Measurements from ENCODE around the gene DPRX. TPM values are rescaled to one million over a fixed set of nuclear protein-coding genes. Genes with fewer than 3 reads are reported as not detected.

Gene DPRX
- polyA plus RNA-seq, 1 donor from 2014 or later = not detected

- no peak for TF ChIP-seq CTCF (IDR thresholded peaks at IDR 0.05; ENCODE audit: poor library complexity, severe bottlenecking)
- TF ChIP-seq MXI1 (conservative IDR thresholded peaks at IDR 0.05; ENCODE audit: poor library complexity, severe bottlenecking) = no peak
- no peak for TF ChIP-seq SMC3 (conservative IDR thresholded peaks at IDR 0.05; ENCODE audit: poor library complexity)
- TF ChIP-seq EP300 (conservative IDR thresholded peaks at IDR 0.05; ENCODE audit: poor library complexity, severe bottlenecking) = no peak
- TF ChIP-seq RAD21 (conservative IDR thresholded peaks at IDR 0.05) = no peak
- TF ChIP-seq TAF1 (IDR thresholded peaks at IDR 0.05; ENCODE audit: low read depth) = no peak
- TF ChIP-seq REST (IDR thresholded peaks at IDR 0.05; ENCODE audit: borderline replicate concordance) = no peak
- TF ChIP-seq POLR2AphosphoS5 (IDR thresholded peaks at IDR 0.05) = no peak
- TF ChIP-seq EZH2 (IDR thresholded peaks at IDR 0.05; ENCODE audit: borderline replicate concordance, insufficient read depth, low read length, poor library complexity, severe bottlenecking) = no peak
- Histone ChIP-seq H3K4me2 (ENCODE audit: low read length) (no peak overlapping the region), H3K36me3 (ENCODE audit: insufficient read depth, low read length) (no peaks in the 10 kb centered on the region), H3K27ac (ENCODE audit: low read length) (no peak overlapping the region), H2AFZ (ENCODE audit: low read depth, low read length) (no peak overlapping the region), H3F3A (ENCODE audit: insufficient read depth, low read length, poor library complexity, severe bottlenecking) (no peaks in the 10 kb centered on the region), H3K4me3 (ENCODE audit: low read length) (no peak overlapping the region), H3K9me2 (ENCODE audit: insufficient read depth, low read length) (no peaks in the 10 kb centered on the region), H3K9ac (ENCODE audit: low read length) (no peak overlapping the region), H3K27me3 (ENCODE audit: insufficient read depth, low read depth, low read length) (no peaks in the 10 kb centered on the region), H4K20me1 (ENCODE audit: insufficient read depth) (no peaks in the 10 kb centered on the region), H3K9me3 (ENCODE audit: low read length) (no peaks in the 10 kb centered on the region), H3K79me2 (replicated peaks; ENCODE audit: insufficient read depth, low read length) (no peaks in the 10 kb centered on the region)
Measured at GRCh38 chr19:53660584-53660983, 28.8 kb downstream of the DPRX start.

GRCh38 chr19:53662209-53662608 lies 30.4 kb downstream of the DPRX start:
- H3K9me3 ChIP-seq (ENCODE audit: low read length) = no peaks in the 10 kb centered on the region
- no peaks in the 10 kb centered on the region for H3K79me2 ChIP-seq (replicated peaks; ENCODE audit: insufficient read depth, low read length)
- no peaks in the 10 kb centered on the region for H3K36me3 ChIP-seq (ENCODE audit: insufficient read depth, low read length)
- H3K27ac ChIP-seq (ENCODE audit: low read length) = no peak overlapping the region
- H3K9ac ChIP-seq (ENCODE audit: low read length) = no peak overlapping the region
- TF ChIP-seq EP300 (conservative IDR thresholded peaks at IDR 0.05; ENCODE audit: poor library complexity, severe bottlenecking) = no peak
- no peak for TF ChIP-seq CTCF (IDR thresholded peaks at IDR 0.05; ENCODE audit: poor library complexity, severe bottlenecking)
- no peak for TF ChIP-seq TAF1 (IDR thresholded peaks at IDR 0.05; ENCODE audit: low read depth)
- TF ChIP-seq SMC3 (conservative IDR thresholded peaks at IDR 0.05; ENCODE audit: poor library complexity) = no peak
- TF ChIP-seq MXI1 (conservative IDR thresholded peaks at IDR 0.05; ENCODE audit: poor library complexity, severe bottlenecking) = no peak
- no peak for TF ChIP-seq REST (IDR thresholded peaks at IDR 0.05; ENCODE audit: borderline replicate concordance)
- no peak for TF ChIP-seq EZH2 (IDR thresholded peaks at IDR 0.05; ENCODE audit: borderline replicate concordance, insufficient read depth, low read length, poor library complexity, severe bottlenecking)
- no peak for TF ChIP-seq RAD21 (conservative IDR thresholded peaks at IDR 0.05)
- no peak for TF ChIP-seq POLR2AphosphoS5 (IDR thresholded peaks at IDR 0.05)
- H4K20me1 ChIP-seq (ENCODE audit: insufficient read depth) = no peaks in the 10 kb centered on the region
- no peaks in the 10 kb centered on the region for H3K9me2 ChIP-seq (ENCODE audit: insufficient read depth, low read length)
- no peak overlapping the region for H3K4me3 ChIP-seq (ENCODE audit: low read length)
- no peaks in the 10 kb centered on the region for H3K27me3 ChIP-seq (ENCODE audit: insufficient read depth, low read depth, low read length)
- no peak overlapping the region for H2AFZ ChIP-seq (ENCODE audit: low read depth, low read length)
- no peaks in the 10 kb centered on the region for H3F3A ChIP-seq (ENCODE audit: insufficient read depth, low read length, poor library complexity, severe bottlenecking)
- H3K4me2 ChIP-seq (ENCODE audit: low read length) = no peak overlapping the region
